ENCODE measurements around the gene MBD4. TPM values are rescaled to one million over a fixed set of nuclear protein-coding genes. Genes with fewer than 3 reads are reported as not detected.

The MBD4 gene
- total RNA-seq, 1 donor from 2014 or later = 28.6 TPM

DNA sequence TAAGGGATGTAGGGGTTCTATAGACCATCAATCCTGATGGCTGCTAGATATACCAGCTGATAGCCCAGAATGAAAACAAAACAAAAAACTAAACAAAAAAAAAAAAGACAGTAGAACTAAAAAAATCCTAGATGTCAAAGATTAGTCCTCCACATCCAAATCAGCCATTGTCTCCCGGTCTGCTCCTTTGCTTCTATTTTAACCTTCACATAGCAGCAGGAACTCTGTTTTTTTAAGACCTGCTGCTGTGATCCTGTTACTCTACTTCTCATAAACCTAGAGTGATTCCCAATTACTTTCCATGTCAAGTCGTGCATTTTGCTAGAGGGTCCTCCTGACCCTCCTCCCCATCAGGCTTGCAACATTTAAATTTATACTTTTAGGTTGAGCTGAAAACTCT lies 2.7 kb upstream of the MBD4 start:
- Mint-ChIP-seq H3K4me1 (ENCODE audit: unreplicated experiment) (peaks cover 34% of the 10 kb centered on the region), H3K4me3 (peak overlapping the region; percentile 64), H3K9me3 (no peaks in the 10 kb centered on the region), H3K27me3 (no peaks in the 10 kb centered on the region), H3K36me3 (no peaks in the 10 kb centered on the region), H3K27ac (no peak overlapping the region)
- no peak for DNase-seq (ENCODE audit: extremely low spot score, unreplicated experiment)
- TF ChIP-seq, protein P1, sequence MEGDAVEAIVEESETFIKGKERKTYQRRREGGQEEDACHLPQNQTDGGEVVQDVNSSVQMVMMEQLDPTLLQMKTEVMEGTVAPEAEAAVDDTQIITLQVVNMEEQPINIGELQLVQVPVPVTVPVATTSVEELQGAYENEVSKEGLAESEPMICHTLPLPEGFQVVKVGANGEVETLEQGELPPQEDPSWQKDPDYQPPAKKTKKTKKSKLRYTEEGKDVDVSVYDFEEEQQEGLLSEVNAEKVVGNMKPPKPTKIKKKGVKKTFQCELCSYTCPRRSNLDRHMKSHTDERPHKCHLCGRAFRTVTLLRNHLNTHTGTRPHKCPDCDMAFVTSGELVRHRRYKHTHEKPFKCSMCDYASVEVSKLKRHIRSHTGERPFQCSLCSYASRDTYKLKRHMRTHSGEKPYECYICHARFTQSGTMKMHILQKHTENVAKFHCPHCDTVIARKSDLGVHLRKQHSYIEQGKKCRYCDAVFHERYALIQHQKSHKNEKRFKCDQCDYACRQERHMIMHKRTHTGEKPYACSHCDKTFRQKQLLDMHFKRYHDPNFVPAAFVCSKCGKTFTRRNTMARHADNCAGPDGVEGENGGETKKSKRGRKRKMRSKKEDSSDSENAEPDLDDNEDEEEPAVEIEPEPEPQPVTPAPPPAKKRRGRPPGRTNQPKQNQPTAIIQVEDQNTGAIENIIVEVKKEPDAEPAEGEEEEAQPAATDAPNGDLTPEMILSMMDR (conservative IDR thresholded peaks at IDR 0.05) = no peak

DNA sequence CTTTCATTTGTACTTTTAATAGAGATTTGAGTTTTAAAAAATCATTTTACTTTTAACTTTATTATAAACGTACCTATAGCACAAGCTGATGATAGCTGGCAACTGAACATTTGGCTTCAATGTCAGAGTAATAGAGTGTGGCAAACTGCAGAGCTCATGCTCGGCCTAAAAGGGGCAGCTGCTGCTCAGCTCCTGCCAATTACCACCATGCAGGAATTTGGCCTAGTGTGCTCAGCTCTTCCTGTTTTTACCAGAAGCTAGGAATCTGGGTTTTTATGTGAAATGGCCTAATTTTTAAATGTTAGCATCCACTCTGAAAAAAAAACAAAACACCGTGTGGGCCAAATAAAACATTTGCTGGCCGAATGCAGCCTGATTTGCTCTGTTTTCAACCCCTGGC lies 2.0 kb upstream of the MBD4 start:
- Mint-ChIP-seq H3K27me3 (no peaks in the 10 kb centered on the region), H3K36me3 (peaks cover 2% of the 10 kb centered on the region), H3K4me1 (ENCODE audit: unreplicated experiment) (peaks cover 37% of the 10 kb centered on the region), H3K4me3 (peak overlapping the region; percentile 96), H3K27ac (no peak overlapping the region), H3K9me3 (no peaks in the 10 kb centered on the region)
- TF ChIP-seq, protein P1 (conservative IDR thresholded peaks at IDR 0.05) = no peak
- no peak for DNase-seq (ENCODE audit: extremely low spot score, unreplicated experiment)

DNA sequence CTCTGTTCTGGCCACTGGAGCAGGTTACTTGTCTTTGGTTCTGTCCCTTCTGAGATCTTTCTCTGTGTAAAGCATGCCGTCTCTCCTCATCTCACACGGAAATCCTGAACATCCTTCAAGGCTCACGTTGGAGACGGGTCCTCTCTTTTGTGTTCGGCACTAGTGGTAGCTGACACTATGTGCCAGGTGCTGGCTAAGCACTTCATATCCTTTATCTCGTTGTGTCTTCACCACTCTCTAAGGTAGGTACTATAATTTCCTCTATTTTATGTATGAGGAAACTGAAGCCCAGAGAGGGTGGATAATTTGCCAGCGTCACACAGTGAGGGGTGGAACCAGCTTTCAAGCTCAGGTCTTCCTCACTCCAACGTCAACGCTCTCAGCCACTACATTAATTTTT lies 1.5 kb upstream of the MBD4 start:
- H3K27me3 Mint-ChIP-seq = no peaks in the 10 kb centered on the region
- TF ChIP-seq, protein P1 (conservative IDR thresholded peaks at IDR 0.05) = no peak
- no peak for DNase-seq (ENCODE audit: extremely low spot score, unreplicated experiment)
- peak overlapping the region; percentile 96 for H3K4me3 Mint-ChIP-seq
- H3K36me3 Mint-ChIP-seq = peaks cover 6% of the 10 kb centered on the region
- peaks cover 39% of the 10 kb centered on the region for H3K4me1 Mint-ChIP-seq (ENCODE audit: unreplicated experiment)
- H3K9me3 Mint-ChIP-seq = no peaks in the 10 kb centered on the region
- H3K27ac Mint-ChIP-seq = peak overlapping the region; percentile 96

DNA sequence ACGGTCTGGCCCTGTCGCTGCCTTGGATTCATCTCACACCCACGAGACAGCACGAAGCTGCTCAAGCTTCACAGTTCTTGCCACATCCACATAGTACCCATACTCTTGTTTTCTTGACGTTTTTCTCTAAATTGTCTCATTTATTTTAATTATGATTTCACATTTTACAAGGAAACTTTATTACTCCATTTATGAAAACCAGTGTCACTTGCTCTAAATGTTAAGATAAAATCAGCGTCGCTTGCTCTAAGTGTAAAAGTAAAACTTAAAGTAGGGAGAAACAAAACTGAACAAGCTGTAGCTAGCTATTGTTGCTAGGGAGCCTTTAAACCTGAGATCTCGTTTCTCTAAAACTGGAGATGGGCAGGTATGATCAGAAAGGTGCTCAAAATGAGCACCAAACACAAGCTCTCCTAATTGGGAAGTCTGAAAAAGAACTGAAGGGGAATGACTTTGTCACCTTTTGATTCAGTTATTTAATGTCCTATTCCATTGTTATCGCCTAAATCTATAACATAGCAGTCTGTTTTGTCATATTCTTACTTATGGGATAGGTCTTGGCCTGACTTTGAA lies 956 bp upstream of the MBD4 start:
- Mint-ChIP-seq H3K4me1 (ENCODE audit: unreplicated experiment) (peaks cover 39% of the 10 kb centered on the region), H3K9me3 (no peaks in the 10 kb centered on the region), H3K27me3 (no peaks in the 10 kb centered on the region), H3K36me3 (peaks cover 6% of the 10 kb centered on the region), H3K4me3 (peak overlapping the region; percentile 96), H3K27ac (peak overlapping the region; percentile 96)
- no peak for DNase-seq (ENCODE audit: extremely low spot score, unreplicated experiment)
- TF ChIP-seq, protein P1 (conservative IDR thresholded peaks at IDR 0.05) = no peak

DNA sequence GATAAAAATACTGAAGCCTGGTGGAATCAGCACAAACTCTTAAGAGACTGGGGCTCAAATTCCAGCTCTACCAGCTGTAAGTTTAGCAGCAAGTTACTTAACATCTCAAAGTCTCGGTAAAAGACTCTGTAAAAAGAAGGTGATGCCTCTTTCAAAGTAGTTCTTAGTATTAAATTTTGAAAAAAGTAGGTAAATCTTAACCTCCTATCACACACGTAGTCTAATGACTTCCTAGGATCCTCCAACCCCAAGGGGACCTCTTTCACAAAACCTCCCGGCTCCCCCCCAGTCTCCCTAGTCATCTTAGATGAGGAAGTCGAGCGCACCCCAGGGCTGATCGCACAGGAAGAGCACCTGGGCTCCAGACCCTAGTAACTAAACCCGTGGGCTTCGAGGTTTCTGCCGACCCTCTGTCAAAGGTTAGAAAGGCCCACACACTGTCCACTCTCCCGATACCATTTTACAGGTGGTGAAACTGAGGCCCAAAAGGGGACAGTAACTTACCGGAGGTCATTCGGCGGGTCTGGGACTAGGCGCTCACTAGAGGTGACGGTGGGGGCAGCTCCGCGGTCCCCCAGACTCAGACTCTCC lies 427 bp downstream of the MBD4 start:
- TF ChIP-seq, protein P1 (conservative IDR thresholded peaks at IDR 0.05) = no peak
- Mint-ChIP-seq H3K4me1 (ENCODE audit: unreplicated experiment) (peaks cover 50% of the 10 kb centered on the region), H3K9me3 (no peaks in the 10 kb centered on the region), H3K27ac (peak overlapping the region; percentile 96), H3K27me3 (no peaks in the 10 kb centered on the region), H3K36me3 (peaks cover 6% of the 10 kb centered on the region), H3K4me3 (peak overlapping the region; percentile 96)
- no peak for DNase-seq (ENCODE audit: extremely low spot score, unreplicated experiment)

Measured in type B pancreatic cell (in vitro differentiated cells).